Suppressor macrophage (primary cell): ENCODE data around the gene TMEM30B.

ENCODE experiments used
- DNase-seq, 4 experiments: peaks; one replicate each; pipeline ENCODE4 v3.0.0-alpha.2; 2020 to 2022

Gene TMEM30B

DNA sequence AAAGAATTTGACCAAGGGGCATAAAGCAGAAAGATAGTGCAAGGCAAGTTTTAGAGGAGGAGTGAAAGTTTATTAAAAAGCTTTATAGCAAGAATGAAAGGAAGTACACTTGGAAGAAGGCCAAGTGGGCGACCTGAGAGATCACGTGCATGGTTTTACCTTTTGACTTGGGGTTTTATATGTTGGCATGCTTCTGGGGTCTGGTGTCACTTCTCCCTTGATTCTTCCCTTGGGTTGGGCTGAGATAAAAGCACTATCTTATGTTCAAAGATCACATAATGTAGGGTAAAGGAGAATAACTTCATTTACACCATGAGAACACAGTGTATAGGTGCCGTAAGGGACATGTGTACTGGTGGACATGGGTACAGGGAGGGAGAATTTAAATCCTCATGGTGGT lies 17.7 kb upstream of the TMEM30B start:
- no peak for DNase-seq

GRCh38 chr14:61297581-61297980 lies 16.4 kb upstream of the TMEM30B start:
- no peak for DNase-seq

DNA sequence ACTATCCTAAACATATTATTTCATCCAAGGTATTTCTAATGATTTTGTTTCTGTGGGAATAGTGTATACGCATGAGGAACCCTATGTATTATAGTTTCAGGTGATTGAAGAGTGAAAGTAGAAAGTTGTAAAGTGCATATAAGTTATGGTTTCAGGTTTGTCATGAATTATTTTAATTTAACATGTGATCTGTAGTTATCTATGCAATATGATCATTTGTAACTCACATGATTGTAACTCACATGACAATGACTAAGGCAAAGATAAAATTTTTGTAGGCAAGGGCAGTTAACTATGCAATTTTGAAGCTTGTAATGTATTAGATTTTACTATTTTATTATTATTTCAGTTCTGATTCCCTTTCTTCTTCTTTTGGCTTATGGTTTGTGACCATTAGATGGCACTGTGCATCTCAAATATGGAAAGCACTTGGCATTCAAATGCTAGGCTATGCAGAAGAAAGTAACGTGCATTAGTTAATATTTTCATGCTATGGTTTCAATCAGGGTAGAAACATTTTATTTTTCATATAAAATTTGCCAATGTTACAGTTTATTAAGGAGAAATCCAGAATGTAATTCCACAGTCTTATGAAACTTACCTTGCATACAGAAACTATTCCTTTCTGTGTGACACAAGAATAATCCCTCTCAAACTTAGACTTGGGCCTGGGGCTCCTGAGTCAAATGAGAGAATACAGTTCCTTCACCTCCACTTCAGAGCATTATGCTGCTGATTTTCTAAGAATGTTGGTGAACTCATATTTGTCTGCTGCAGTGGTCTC lies 15.8 kb upstream of the TMEM30B start:
- DNase-seq, result peak; percentile 43 to 78 (median 56)

DNA sequence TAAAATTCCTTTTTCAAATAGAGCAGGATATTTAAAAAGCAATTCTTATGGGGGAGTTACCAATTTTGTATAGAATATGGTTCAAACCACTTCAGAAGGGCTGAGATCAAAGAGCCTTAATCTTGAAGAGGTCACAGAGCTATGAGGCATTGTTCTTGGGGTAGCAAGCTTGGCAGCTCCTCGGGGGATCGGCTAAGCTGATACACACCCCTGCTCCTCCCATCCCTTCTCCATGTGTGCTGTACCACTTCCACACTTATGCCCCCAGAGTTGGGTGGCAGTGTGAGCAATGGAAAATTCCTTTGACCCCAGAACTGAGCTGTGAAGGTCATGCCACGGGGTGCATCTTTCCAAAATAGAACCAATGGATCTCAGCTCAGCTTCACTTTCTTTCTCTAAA lies 15.0 kb upstream of the TMEM30B start:
- DNase-seq, result no peak

GRCh38 chr14:61290701-61291100 lies 9.6 kb upstream of the TMEM30B start:
- DNase-seq, result no peak

DNA sequence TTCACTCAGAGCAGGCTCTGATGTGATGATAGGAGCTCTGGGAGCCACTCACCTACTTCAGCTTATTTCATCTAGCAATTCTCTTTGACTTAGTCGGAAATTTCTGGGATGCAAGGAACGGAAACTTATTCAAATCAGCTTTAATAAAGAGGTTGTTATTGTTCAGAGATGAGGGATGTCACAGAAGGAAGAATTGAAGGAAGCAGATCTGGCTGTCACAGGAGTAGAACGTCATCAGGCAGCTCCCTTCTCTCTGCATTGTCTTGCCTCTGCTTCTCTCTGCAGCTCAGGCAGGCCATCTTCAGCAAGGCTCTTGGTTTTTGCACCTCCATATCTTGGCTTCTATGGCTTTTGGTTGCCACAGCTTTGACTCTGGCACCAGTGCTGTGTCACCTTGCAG lies 7.6 kb upstream of the TMEM30B start:
- no peak for DNase-seq

GRCh38 chr14:61288228-61288627 lies 7.1 kb upstream of the TMEM30B start:
- DNase-seq, result no peak

DNA sequence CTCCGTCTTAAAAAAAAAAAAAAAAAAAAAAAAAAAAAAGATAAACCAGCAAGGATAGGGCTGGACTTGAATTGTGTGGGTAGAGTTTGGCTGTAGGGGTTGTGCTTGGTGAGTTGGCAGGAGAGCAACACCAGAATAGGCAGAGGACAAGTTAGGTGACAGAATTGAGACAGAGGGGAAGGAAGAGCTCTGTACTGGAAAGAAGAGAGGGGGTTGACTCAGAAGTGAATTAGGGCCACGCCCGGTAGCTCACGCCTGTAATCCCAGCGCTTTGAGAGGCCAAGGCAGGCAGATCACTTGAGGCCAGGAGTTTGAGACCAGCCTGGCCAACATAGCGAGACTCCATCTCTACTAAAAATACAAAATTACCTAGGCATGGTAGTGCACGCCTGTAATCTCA lies 6.1 kb upstream of the TMEM30B start:
- no peak for DNase-seq

DNA sequence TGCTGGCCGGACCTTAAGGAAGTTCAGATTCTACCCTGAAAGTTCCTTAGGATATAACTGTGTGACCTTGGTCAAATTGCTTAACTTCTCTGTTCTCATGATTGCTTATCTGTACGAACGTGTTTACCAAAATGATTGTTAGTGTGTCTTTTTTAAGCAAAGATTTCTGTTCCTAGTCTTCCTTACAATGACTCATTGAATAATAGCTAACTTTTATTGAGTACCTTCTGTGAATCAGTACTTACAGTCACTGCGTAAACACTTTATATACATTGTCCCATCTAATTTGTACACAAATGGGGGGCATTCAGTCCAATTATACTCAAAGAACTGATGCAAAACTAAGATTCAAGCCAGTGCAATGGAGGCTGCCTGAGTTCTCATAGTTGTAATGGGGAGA lies 4.2 kb upstream of the TMEM30B start:
- no peak for DNase-seq

GRCh38 chr14:61284001-61284400 lies 2.9 kb upstream of the TMEM30B start:
- DNase-seq, result no peak

- no peak for DNase-seq
Measured at GRCh38 chr14:61282746-61283145, 1.6 kb upstream of the TMEM30B start.

GRCh38 chr14:61281948-61282275 lies 774 bp upstream of the TMEM30B start:
- DNase-seq, result no peak

GRCh38 chr14:61280526-61281185 lies 482 bp downstream of the TMEM30B start:
- DNase-seq, result peak; percentile 33 to 75 (median 56)

GRCh38 chr14:61280092-61280525 lies 1.0 kb downstream of the TMEM30B start:
- DNase-seq, result no peak

DNA sequence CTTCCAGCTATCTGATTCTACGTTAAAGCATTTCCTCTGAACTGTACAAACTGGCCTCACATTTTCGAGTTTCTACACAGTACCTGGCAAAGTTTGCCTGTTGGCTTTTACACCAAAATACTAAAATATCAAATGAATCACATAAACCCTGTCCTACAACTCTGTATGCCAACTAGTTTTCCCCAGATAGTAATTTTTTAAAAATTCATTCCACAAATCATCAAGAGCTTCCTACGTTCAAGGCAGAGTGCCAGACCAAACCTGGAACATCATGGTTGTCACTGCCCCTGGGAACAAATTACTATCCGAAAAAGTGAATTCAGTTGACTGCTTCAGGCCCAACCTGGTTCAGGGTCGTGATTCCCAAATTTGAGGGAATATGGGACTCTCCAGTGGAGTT lies 2.1 kb downstream of the TMEM30B start:
- DNase-seq, result no peak

DNA sequence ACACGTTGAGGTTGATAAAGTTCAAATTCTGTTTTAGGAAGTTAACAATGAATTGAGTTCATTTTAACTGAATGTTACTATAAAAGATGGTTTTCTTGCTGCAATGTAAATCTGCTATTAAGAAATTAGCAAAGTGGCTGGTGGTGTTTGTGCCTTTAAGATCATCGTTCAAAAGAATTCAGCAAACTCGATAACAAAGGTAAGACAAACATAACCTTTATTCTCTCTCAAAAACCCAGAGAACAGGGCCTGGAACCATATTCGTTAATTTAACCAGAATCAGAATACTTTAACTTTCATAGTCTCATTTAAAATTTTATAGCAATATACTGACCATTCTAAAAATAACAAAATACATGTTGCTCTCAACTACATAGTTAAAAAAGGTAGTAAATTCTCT lies 3.4 kb downstream of the TMEM30B start:
- DNase-seq, result no peak

DNA sequence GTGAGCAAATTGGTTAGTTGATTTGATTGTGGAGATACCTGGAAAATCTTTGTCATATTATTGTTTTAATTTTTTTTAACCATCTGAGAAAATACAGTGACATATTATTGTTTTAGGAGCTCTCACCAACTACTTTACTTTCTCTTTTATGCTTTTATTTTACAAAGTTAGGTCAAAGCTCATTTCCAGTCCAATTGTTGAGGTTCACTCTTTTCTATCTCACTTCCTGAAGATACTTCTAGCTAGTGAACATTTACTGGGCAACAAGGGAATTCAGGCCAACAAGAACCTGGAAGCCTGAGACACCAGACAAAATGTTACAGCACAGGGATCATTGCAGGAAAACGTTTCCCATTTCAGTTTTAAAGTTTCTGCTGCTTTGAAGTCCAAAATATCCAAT lies 3.9 kb downstream of the TMEM30B start:
- no peak for DNase-seq

GRCh38 chr14:61271552-61271951 lies 9.6 kb downstream of the TMEM30B start:
- DNase-seq, result no peak

DNA sequence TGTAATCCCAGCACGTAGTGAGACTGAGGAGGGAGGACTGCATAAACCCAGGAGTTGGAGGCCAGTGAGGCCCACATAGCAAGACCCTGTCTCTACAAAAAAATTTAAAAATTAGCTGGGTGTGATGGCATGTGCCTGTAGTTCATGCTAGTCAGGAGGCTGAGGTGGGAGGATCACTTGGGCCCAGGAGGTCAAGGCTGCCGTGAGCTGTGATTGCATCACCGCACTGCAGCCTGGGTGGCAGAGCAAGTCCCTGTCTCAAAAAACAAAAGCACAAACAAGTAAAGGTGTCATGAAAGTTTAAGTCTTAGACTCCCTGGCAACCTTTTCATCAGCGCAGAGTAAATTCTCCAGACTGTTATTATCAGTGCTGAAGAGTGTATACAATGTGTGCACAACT lies 10.4 kb downstream of the TMEM30B start:
- DNase-seq, result no peak

DNA sequence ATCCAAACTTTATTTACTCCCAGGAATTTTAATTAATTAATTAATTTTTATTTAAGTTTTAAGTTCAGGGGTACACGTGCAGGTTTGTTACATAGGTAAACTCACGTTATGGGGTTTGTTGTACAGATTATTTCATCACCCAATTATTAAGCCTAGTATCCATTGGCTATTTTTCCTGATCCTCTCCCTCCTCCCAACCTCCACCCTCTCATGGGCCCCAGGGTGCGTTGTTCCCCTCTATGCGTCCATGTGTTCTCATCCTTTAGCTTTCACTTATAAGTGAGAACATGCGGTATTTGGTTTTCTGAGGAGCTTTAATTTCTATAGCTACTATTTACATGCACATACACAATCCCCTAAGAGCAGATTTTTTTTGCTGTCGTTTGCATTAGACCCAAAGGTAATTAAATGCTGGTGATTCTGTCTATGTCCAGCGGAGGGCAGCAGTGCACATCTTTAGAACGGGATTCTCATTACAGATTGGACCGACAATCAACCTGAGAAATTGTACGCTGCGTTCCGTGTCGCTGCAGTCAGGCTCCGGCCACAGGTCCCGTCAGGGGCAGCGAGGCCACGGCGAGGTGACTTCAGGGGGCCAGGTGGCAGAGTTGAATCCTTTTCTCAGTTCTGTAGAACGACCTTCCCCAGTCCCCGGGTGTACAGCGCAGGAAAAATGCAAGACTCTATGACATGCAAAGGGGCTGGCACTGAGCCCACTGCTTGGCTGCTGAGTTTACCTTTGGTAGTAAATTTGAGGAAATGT lies 11.6 kb downstream of the TMEM30B start:
- DNase-seq, result peak; percentile 71 to 84 (median 80)

GRCh38 chr14:61268812-61269211 lies 12.3 kb downstream of the TMEM30B start:
- no peak for DNase-seq

GRCh38 chr14:61266891-61267740 lies 14.0 kb downstream of the TMEM30B start:
- DNase-seq, result no peak

- DNase-seq, result no peak
Measured at GRCh38 chr14:61266436-61266835, 14.7 kb downstream of the TMEM30B start.
